Tibial nerve (tissue), 4 donors: ENCODE results near the gene RDH12. TPM values are rescaled to one million over a fixed set of nuclear protein-coding genes. Genes with fewer than 3 reads are reported as not detected.
"Not testable (repeated sequence)": the region's sequence is repeated elsewhere in the genome, so short reads cannot be mapped to it uniquely, and the experiment has no call there.

ENCODE experiments used
- DNase-seq, 2 donors: peaks; one replicate each; pipeline ENCODE4 v3.0.0-alpha.2; 2019; ENCODE audit warnings: low spot score in 2 of 2
- H3K27ac ChIP-seq, 4 donors: fragments of 200-600 bp; sonication (generic) in 3 of 4; one replicate each; pipeline ENCODE4 v1.5.1; 2017 to 2019; ENCODE audit warnings: mild to moderate bottlenecking in 1 of 4
- H3K27me3 ChIP-seq, 2 donors: fragments of 200-600 bp; sonication (generic) in 1 of 2; one replicate each; pipeline versions ENCODE4 v1.5.1 to v1.6.0; 2017 to 2019
- H3K36me3 ChIP-seq, 3 donors: fragments of 200-600 bp; sonication (generic); one replicate each; pipeline ENCODE4 v1.5.1; 2018 to 2019
- H3K4me1 ChIP-seq, 4 donors: fragments of 200-600 bp; sonication (generic) in 3 of 4; one replicate each; pipeline ENCODE4 v1.5.1; 2017 to 2019
- H3K4me3 ChIP-seq, 4 donors: fragments of 200-600 bp; sonication (generic) in 3 of 4; one replicate each; pipeline ENCODE4 v1.5.1; 2017 to 2019; ENCODE audit warnings: mild to moderate bottlenecking in 1 of 4, moderate library complexity in 1 of 4
- H3K9me3 ChIP-seq, 4 donors: fragments of 200-600 bp; sonication (generic) in 3 of 4; one replicate each; pipeline ENCODE4 v1.5.1; 2017 to 2019
- EP300 ChIP-seq, 2 donors: sonication (generic); formaldehyde crosslinking; IDR thresholded peaks; one replicate each; pipeline ENCODE4 v1.6.1; 2017; ENCODE audit warnings: antibody characterized with exemption in 2 of 2, mild to moderate bottlenecking in 1 of 2
- POLR2A ChIP-seq, 2 donors: fragments of 450-650 bp; IDR thresholded peaks; one replicate each; pipeline ENCODE4 v1.6.1; 2017; ENCODE audit warnings: antibody characterized with exemption in 2 of 2, mild to moderate bottlenecking in 2 of 2, moderate library complexity in 2 of 2
- WGBS, 2 donors: methylation state at CpG; one replicate each; pipeline ENCODE4 v1.1.5; 2018; 5-methylcytosine and 5-hydroxymethylcytosine counted together
- total RNA-seq, 4 donors: library from RNA; depleted of rRNA; stranded (reverse); fragments of >200 nt; gene quantifications; one replicate each; pipeline ENCODE4 v1.1.0, GENCODE V29; 2016
- TF ChIP-seq, protein P1 (sequence below), 5 experiments: fragments of 200-600 bp in 3 of 5; fragments of 450-650 bp in 2 of 5; sonication (generic) in 3 of 5; IDR thresholded peaks; one replicate each; pipeline ENCODE4 v1.5.1; 2016 to 2019; ENCODE audit warnings: antibody characterized with exemption in 5 of 5, mild to moderate bottlenecking in 3 of 5, moderate library complexity in 2 of 5

The RDH12 gene
- total RNA-seq, 4 donors from 2014 or later: not detected

DNA sequence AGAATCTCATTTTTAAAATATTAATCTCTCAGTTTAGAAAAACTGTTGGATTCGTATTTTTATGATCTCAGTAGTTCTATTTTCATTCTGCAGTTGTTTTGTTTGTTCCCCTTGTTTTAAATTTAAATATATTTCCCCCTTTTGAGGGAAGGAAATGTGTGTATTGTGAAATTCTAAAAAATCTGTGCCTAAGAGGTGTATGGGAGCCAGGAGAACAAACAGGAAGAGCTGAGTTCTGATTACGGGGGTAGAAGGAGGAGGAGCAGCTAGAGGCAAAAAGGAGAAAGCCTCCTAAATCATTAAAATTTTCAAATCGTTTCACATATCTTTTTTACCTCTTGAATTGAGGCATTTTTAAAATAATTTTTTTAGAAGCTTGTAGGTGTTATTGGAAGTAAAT, 2.3 kb downstream of the RDH12 start:
- no peak overlapping the region for H3K27ac ChIP-seq
- no peaks in the 10 kb centered on the region for H3K36me3 ChIP-seq
- DNase-seq: no peak
- peaks cover 0 to 8% (median 0%) of the 10 kb centered on the region in 4 donors for H3K4me1 ChIP-seq
- H3K27me3 ChIP-seq: no peaks in the 10 kb centered on the region
- TF ChIP-seq POLR2A (IDR thresholded peaks at IDR 0.05): no peak
- no peak for TF ChIP-seq EP300 (IDR thresholded peaks at IDR 0.05)
- TF ChIP-seq, protein P1, sequence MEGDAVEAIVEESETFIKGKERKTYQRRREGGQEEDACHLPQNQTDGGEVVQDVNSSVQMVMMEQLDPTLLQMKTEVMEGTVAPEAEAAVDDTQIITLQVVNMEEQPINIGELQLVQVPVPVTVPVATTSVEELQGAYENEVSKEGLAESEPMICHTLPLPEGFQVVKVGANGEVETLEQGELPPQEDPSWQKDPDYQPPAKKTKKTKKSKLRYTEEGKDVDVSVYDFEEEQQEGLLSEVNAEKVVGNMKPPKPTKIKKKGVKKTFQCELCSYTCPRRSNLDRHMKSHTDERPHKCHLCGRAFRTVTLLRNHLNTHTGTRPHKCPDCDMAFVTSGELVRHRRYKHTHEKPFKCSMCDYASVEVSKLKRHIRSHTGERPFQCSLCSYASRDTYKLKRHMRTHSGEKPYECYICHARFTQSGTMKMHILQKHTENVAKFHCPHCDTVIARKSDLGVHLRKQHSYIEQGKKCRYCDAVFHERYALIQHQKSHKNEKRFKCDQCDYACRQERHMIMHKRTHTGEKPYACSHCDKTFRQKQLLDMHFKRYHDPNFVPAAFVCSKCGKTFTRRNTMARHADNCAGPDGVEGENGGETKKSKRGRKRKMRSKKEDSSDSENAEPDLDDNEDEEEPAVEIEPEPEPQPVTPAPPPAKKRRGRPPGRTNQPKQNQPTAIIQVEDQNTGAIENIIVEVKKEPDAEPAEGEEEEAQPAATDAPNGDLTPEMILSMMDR (IDR thresholded peaks at IDR 0.05): no peak
- no peak overlapping the region for H3K4me3 ChIP-seq
- 48 to 55% methylated on average over 3 of the region's 3 CpGs for whole genome bisulfite sequencing, 2 donors
- no peaks in the 10 kb centered on the region for H3K9me3 ChIP-seq

DNA sequence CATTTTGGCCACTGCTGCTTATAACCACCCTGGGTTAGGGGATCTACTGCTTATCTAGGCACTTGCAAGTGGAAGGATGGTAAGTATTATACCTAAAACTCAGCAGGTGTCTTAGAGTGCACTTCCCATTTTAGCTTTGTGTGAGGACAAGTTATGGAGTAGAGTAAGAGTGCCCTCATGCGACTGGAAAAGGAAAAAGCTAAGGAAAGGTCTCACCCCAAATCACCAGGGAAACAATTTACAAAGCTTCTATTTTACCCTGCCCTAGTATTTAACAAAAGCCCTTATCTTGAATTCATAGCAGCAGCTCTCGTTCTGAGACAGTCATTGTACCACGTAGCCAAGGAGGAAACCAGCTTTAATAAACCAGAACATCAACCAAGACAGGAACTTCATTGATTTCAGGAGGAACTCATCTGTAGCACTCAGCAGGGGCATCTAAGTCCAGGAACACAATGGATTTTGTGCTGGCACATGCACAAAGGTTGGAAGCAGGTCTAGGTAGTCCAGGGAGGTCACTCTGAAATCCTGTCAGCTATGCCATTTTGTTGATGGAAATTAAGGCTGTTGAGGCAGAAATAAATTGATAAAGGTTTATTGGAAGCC, 2.9 kb downstream of the RDH12 start:
- Histone ChIP-seq H3K27ac (peak overlapping the region in 2 of 4 donors; percentile 6 to 58), H3K27me3 (no peaks in the 10 kb centered on the region), H3K4me1 (peaks cover 0 to 8% (median 0%) of the 10 kb centered on the region in 4 donors), H3K36me3 (no peaks in the 10 kb centered on the region), H3K9me3 (no peaks in the 10 kb centered on the region), H3K4me3 (no peak overlapping the region)
- 0 to 1% methylated on average over 3 of the region's 3 CpGs for WGBS, 2 donors
- DNase-seq: peak in 1 of 2 donors; percentile 44
- TF ChIP-seq, protein P1 (IDR thresholded peaks at IDR 0.05): peak; percentile 57 to 78 (median 65)
- no peak for TF ChIP-seq POLR2A (IDR thresholded peaks at IDR 0.05)

DNA sequence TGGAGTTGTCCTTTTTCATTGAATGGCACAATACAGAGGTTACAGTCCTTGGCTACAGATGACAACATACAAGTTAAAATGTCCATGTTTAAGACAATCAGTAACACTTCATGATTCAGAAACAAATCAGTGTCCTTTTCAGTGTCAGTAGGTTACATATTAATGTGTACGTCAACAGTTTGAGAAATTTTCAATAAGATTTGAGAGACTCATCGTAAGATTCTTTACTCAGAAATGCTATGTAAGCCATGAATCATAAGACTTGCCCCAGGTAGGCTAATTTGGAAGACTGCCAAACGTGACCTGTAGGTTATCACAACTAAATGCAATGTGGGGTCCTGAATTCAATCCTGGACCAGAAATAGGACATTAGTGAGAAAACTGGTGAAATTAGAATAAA, 3.5 kb downstream of the RDH12 start:
- no peak for DNase-seq
- Histone ChIP-seq H3K27ac (peak overlapping the region in 1 of 4 donors; percentile 58), H3K9me3 (no peaks in the 10 kb centered on the region), H3K27me3 (no peaks in the 10 kb centered on the region), H3K4me3 (no peak overlapping the region), H3K36me3 (no peaks in the 10 kb centered on the region), H3K4me1 (peaks cover 0 to 8% (median 0%) of the 10 kb centered on the region in 4 donors)
- TF ChIP-seq, protein P1 (IDR thresholded peaks at IDR 0.05): no peak
- TF ChIP-seq EP300 (IDR thresholded peaks at IDR 0.05) (no peak), POLR2A (IDR thresholded peaks at IDR 0.05) (no peak)
- WGBS, 2 donors: 57 to 60% methylated on average over 3 of the region's 3 CpGs

DNA sequence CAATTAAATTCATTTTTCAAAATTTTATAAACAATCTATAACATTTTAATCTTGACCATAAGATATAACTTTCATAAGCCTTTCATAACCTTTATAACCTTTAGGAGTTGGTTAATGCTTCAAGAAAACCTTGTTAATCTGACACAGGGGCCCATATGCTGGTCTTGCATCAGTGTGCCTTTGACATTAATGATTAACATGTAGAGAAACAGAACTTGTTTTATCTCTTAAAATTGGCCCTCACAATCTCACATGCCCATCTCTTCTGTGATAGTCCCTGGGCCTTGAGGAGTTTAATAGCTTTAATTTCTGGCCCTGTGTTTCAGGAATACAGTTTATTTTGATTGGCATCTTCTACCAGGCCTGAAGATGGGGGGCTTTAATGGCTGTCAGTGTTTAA, 7.7 kb downstream of the RDH12 start:
- not testable (repeated sequence) for H3K4me3 ChIP-seq, H3K36me3 ChIP-seq, DNase-seq, H3K27me3 ChIP-seq, H3K9me3 ChIP-seq, H3K4me1 ChIP-seq, H3K27ac ChIP-seq

DNA sequence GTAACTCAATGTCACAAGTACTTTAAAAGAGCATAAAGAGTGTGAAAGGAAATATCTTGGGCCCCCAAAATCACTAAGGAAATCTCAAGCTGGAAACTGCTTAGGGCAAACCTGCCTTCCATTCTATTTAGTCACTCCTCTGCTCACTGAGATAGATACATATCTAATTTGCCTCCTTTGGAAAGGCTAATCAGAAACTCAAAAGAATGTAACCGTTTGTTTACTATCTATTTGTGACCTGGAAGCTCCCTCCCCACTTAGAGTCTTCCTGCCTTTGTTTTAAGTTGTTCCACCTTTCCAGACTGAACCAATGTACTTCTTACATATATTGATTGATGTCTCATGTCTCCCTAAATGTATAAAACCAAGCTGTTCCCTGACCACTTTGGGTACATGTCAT, 8.1 kb downstream of the RDH12 start:
- not testable (repeated sequence) for DNase-seq, H3K36me3 ChIP-seq, H3K27me3 ChIP-seq, H3K4me1 ChIP-seq, H3K4me3 ChIP-seq, H3K27ac ChIP-seq, H3K9me3 ChIP-seq
- 69 to 76% methylated on average over 1 of the region's 1 CpG for WGBS, 2 donors

DNA sequence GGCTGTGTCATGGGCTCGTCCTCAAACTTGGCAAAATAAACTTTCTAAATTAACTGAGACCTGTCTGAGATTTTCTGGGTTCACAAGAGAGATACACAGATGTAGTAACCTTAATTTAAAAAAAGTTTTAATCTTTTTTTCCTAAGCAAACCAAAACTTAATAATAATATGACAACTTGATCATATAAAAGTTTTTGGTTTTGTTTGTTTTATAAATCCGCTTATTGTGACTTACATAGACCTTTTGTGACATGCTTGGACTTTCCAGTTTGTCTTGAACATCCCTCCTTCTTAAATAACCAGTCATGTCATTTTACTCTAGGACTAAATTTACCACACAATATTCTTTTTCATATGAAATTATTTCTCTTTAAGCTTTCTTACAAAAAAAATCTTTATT, 8.5 kb downstream of the RDH12 start:
- 86 to 92% methylated on average over 2 of the region's 2 CpGs for WGBS, 2 donors
- no peaks in the 10 kb centered on the region for H3K9me3 ChIP-seq
- H3K4me1 ChIP-seq: no peaks in the 10 kb centered on the region
- no peak overlapping the region for H3K4me3 ChIP-seq
- no peak overlapping the region for H3K27ac ChIP-seq
- TF ChIP-seq EP300 (IDR thresholded peaks at IDR 0.05): no peak
- TF ChIP-seq, protein P1 (IDR thresholded peaks at IDR 0.05): no peak
- DNase-seq: no peak
- no peaks in the 10 kb centered on the region for H3K36me3 ChIP-seq
- H3K27me3 ChIP-seq: no peaks in the 10 kb centered on the region
